ENCODE results near the gene ESAM. TPM values are rescaled to one million over a fixed set of nuclear protein-coding genes. Genes with fewer than 3 reads are reported as not detected.

The ESAM gene
- total RNA-seq, 1 experiment from 2014 or later = 0.92 TPM

GRCh38 chr11:124766156-124766555, 4.1 kb upstream of the ESAM start:
- Histone ChIP-seq H3K27ac (ENCODE audit: insufficient read length, low read depth, low read length) (no peak overlapping the region), H2BK20ac (ENCODE audit: low read depth, low read length, poor library complexity, severe bottlenecking) (no peak overlapping the region), H3K14ac (ENCODE audit: insufficient read depth, low read length) (no peak overlapping the region), H4K5ac (ENCODE audit: insufficient read length, low read depth, low read length) (no peak overlapping the region), H2BK15ac (ENCODE audit: low read depth, low read length) (no peak overlapping the region), H2AFZ (ENCODE audit: low read length) (no peak overlapping the region), H3K23me2 (ENCODE audit: insufficient read length, low read depth, low read length, poor library complexity, severe bottlenecking) (peaks cover 16% of the 10 kb centered on the region), H3K79me2 (ENCODE audit: insufficient read depth, low read length) (no peaks in the 10 kb centered on the region), H3K4me1 (ENCODE audit: insufficient read depth, low read length) (no peaks in the 10 kb centered on the region), H3K18ac (ENCODE audit: insufficient read length, low read depth, low read length) (no peak overlapping the region), H3K56ac (ENCODE audit: insufficient read length, low read depth, low read length) (no peak overlapping the region), H3K9ac (ENCODE audit: extremely low read depth, insufficient read length, low read length) (no peak overlapping the region), H2BK5ac (ENCODE audit: insufficient read length, low read length) (no peak overlapping the region), H2BK12ac (ENCODE audit: insufficient read length, low read depth, low read length) (no peak overlapping the region), H3K9me3 (ENCODE audit: control insufficient read depth, low read depth, low read length) (no peaks in the 10 kb centered on the region), H4K91ac (ENCODE audit: insufficient read length, low read depth, low read length) (no peak overlapping the region), H3T11ph (ENCODE audit: low read length) (no peak overlapping the region), H3K4me2 (ENCODE audit: insufficient read depth, insufficient read length, low read length) (no peak overlapping the region), H3K27me3 (ENCODE audit: insufficient read depth, low read length) (peaks cover 9% of the 10 kb centered on the region; the same call in 1 of the 2 replicates), H3K79me1 (ENCODE audit: insufficient read depth, low read depth, low read length, poor library complexity, severe bottlenecking) (no peaks in the 10 kb centered on the region), H3K4ac (ENCODE audit: low read depth, low read length) (no peak overlapping the region), H4K20me1 (ENCODE audit: control insufficient read depth, insufficient read depth, insufficient read length) (no peaks in the 10 kb centered on the region), H2BK120ac (ENCODE audit: low read depth, low read length, poor library complexity, severe bottlenecking) (no peak overlapping the region), H3K23ac (ENCODE audit: insufficient read length, low read depth, low read length) (no peak overlapping the region), H2AK5ac (ENCODE audit: insufficient read length, low read length) (no peak overlapping the region), H4K8ac (replicated peaks; ENCODE audit: insufficient read length, low read depth, low read length) (no peak overlapping the region)
- Mint-ChIP-seq H3K9me3 (no peaks in the 10 kb centered on the region), H3K27me3 (ENCODE audit: low read depth) (peaks cover 17% of the 10 kb centered on the region), H3K36me3 (ENCODE audit: insufficient read depth in 1 of 3, low read depth in 3 of 3) (peaks cover 10 to 31% (median 11%) of the 10 kb centered on the region in 3 experiments; a peak in 6 of 7 replicates), H3K4me1 (peaks cover 14 to 16% of the 10 kb centered on the region in 2 experiments), H3K27ac (no peak overlapping the region), H3K4me3 (no peak overlapping the region)
- TF ChIP-seq CTCF (conservative IDR thresholded peaks at IDR 0.05) = no peak
- DNase-seq = no peak
- no CpG with 5 or more reads among the region's 2 CpGs for WGBS (ENCODE audit: extremely low coverage, insufficient read length, low lambda C conversion rate)

All from H9 (cell line).